ENCODE data around the gene ACAP3. TPM values are rescaled to one million over a fixed set of nuclear protein-coding genes. Genes with fewer than 3 reads are reported as not detected.
A peak's percentile ranks its signal among the peaks of the same experiment; 100 is the strongest.

The ACAP3 gene
- total and polyA plus RNA-seq, 2 experiments from 2014 or later: 8.1 to 31.9 TPM

GRCh38 chr1:1318777-1319645 is 11.3 kb upstream of the ACAP3 start:
- Mint-ChIP-seq H3K36me3 (ENCODE audit: low read depth) (peaks cover 54% of the 10 kb centered on the region), H3K27ac (no peak overlapping the region), H3K27me3 (ENCODE audit: insufficient read depth, low read depth, poor library complexity) (peaks cover 34% of the 10 kb centered on the region), H3K9me3 (no peaks in the 10 kb centered on the region; the same call in 1 of the 3 replicates), H3K4me3 (no peak overlapping the region; the same call in 2 of the 3 replicates), H3K4me1 (peaks cover 29% of the 10 kb centered on the region)
- Histone ChIP-seq H3K79me2 (replicated peaks; ENCODE audit: insufficient read depth) (peaks cover 70% of the 10 kb centered on the region), H3K4me1 (ENCODE audit: insufficient read depth) (peaks cover 7% of the 10 kb centered on the region; the same call in 1 of the 2 replicates), H3K36me3 (ENCODE audit: insufficient read depth) (no peaks in the 10 kb centered on the region), H4K20me1 (replicated peaks; ENCODE audit: insufficient read depth) (peaks cover 26% of the 10 kb centered on the region), H3K4me3 (no peak overlapping the region), H3K27ac (ENCODE audit: low read depth) (no peak overlapping the region), H3K9me2 (ENCODE audit: insufficient read depth) (no peaks in the 10 kb centered on the region), H3K27me3 (ENCODE audit: insufficient read depth) (no peaks in the 10 kb centered on the region), H3F3A (replicated peaks; ENCODE audit: low read depth) (peaks cover 11% of the 10 kb centered on the region; the same call in 1 of the 2 replicates), H2AFZ (no peak overlapping the region), H3K4me2 (no peak overlapping the region)
- ATAC-seq: no peak
- TF ChIP-seq REST (IDR thresholded peaks at IDR 0.05; ENCODE audit: unreplicated experiment) (no peak), EZH2phosphoT487 (IDR thresholded peaks at IDR 0.05; ENCODE audit: unreplicated experiment) (no peak), CREB1 (CRISPR knock-in tag; IDR thresholded peaks at IDR 0.05; ENCODE audit: low read depth) (no peak), EZH2 (IDR thresholded peaks at IDR 0.05; ENCODE audit: low read depth, unreplicated experiment) (no peak), JUNB (IDR thresholded peaks at IDR 0.05; ENCODE audit: unreplicated experiment) (no peak)
- DNase-seq (ENCODE audit: low spot score): no peak

GRCh38 chr1:1318131-1318652 is 10.5 kb upstream of the ACAP3 start:
- Mint-ChIP-seq H3K27ac (no peak overlapping the region), H3K9me3 (no peaks in the 10 kb centered on the region; the same call in 2 of the 3 replicates), H3K36me3 (ENCODE audit: low read depth) (peaks cover 57% of the 10 kb centered on the region), H3K4me1 (peaks cover 24% of the 10 kb centered on the region), H3K4me3 (no peak overlapping the region), H3K27me3 (ENCODE audit: insufficient read depth, low read depth, poor library complexity) (peaks cover 31% of the 10 kb centered on the region)
- Histone ChIP-seq H3K4me1 (ENCODE audit: insufficient read depth) (peaks cover 7% of the 10 kb centered on the region; the same call in 1 of the 2 replicates), H3K9me2 (ENCODE audit: insufficient read depth) (no peaks in the 10 kb centered on the region), H3K27ac (ENCODE audit: low read depth) (peak overlapping the region; percentile 87), H3F3A (replicated peaks; ENCODE audit: low read depth) (peaks cover 13% of the 10 kb centered on the region; the same call in 1 of the 2 replicates), H3K79me2 (replicated peaks; ENCODE audit: insufficient read depth) (peaks cover 65% of the 10 kb centered on the region), H3K4me3 (no peak overlapping the region), H2AFZ (no peak overlapping the region), H3K27me3 (ENCODE audit: insufficient read depth) (no peaks in the 10 kb centered on the region), H3K36me3 (ENCODE audit: insufficient read depth) (0 out of 2 replicates have a peak, but pooled peaks cover under 1% of the 10 kb centered on the region), H4K20me1 (replicated peaks; ENCODE audit: insufficient read depth) (peaks cover 26% of the 10 kb centered on the region), H3K4me2 (no peak overlapping the region)
- DNase-seq (ENCODE audit: low spot score): peak; percentile 37
- peak; percentile 18 for ATAC-seq
- no peak for TF ChIP-seq ZNF462 (CRISPR knock-in tag; IDR thresholded peaks at IDR 0.05)
- no peak for TF ChIP-seq STAT1 (IDR thresholded peaks at IDR 0.05; ENCODE audit: unreplicated experiment)
- TF ChIP-seq POLR2AphosphoS5 (IDR thresholded peaks at IDR 0.05; ENCODE audit: low read depth): no peak
- no peak for TF ChIP-seq CREB1 (CRISPR knock-in tag; IDR thresholded peaks at IDR 0.05; ENCODE audit: low read depth)
- TF ChIP-seq ZNF331 (CRISPR knock-in tag; IDR thresholded peaks at IDR 0.05; ENCODE audit: low read depth): no peak

Data from GM23338 (cell line).